ENCODE measurements around the gene C6orf47.

DNA sequence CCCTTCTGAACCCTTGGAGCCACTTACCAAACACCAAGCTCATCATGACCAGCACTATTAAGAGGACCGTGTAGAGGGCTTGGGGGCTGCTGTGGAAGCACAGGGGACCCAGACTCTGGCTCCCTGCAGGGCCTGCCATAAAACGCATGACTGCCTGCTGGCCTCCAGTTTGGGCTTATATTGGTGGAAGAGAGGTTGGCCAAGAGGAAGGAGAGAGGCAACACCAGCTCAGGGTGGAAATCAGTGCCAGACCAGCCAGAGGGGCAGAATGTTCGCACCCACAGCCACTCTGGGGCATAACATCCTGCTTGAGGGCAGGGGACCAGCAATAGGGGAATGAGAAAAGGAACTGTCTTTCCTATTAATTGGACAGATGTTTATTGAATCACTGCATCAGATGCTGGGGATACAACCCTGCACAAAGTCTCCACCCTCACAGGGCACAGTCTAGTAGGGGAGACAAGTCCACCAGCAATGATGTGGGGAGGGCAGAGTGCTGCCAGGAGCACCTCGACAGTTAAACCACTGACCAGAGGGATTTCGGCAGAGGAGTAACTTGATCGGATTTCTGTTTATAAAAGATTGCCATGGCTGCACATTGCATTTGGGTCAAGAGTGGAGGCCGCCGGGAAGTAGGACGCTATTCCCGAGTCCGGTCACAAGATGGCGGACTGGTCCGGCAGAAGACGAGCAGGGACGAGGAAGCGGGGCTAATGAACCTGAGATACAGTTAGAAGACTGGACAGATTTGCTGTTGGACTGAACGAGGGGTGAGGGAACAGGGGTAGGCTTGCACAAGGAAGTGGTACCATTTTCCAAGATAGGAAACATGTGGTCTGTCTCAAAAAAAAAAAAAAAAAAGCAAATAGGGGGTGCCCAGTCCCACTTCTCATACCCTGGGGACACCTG lies 19.9 kb upstream of the C6orf47 start, which contains the start of gene LY6G5C:
- TF ChIP-seq CTCF (IDR thresholded peaks at IDR 0.05 in 2 of 3, conservative IDR thresholded peaks at IDR 0.05 in 1 of 3; ENCODE audit: control insufficient read depth in 2 of 3, extremely low read depth in 1 of 3, insufficient read depth in 1 of 3, low read depth in 3 of 3, low read length in 3 of 3), result peak; percentile 74 to 91 (median 75); a peak in 5 of 6 replicates
- no peak for TF ChIP-seq POLR2AphosphoS2 (IDR thresholded peaks at IDR 0.05; ENCODE audit: low read depth, low read length)
- no peak for TF ChIP-seq ZNF384 (IDR thresholded peaks at IDR 0.05; ENCODE audit: borderline replicate concordance, low read depth, low read length)
- no peak for TF ChIP-seq CHD4 (IDR thresholded peaks at IDR 0.05)
- TF ChIP-seq PAX8 (IDR thresholded peaks at IDR 0.05), result no peak
- TF ChIP-seq POLR2AphosphoS5 (IDR thresholded peaks at IDR 0.05; ENCODE audit: low read length), result no peak
- no peak for TF ChIP-seq REST (IDR thresholded peaks at IDR 0.05; ENCODE audit: low read depth, low read length)
